Upper lobe of left lung (tissue), 4 donors: ENCODE results near the gene ANKRD11.

ENCODE experiments used
- EP300 ChIP-seq, 4 donors: sonication (generic); formaldehyde crosslinking; IDR thresholded peaks; one replicate each; pipeline ENCODE4 v1.5.1; 2017; ENCODE audit warnings: antibody characterized with exemption in 4 of 4, control low read depth in 2 of 4
- POLR2A ChIP-seq, 4 donors: fragments of 450-650 bp; IDR thresholded peaks; one replicate each; pipeline ENCODE4 v1.5.1; 2016 to 2017; ENCODE audit warnings: antibody characterized with exemption in 4 of 4, mild to moderate bottlenecking in 2 of 4
- POLR2AphosphoS5 ChIP-seq, 2 donors: sonication (generic); formaldehyde crosslinking; IDR thresholded peaks; one replicate each; pipeline ENCODE4 v1.5.1; 2017; ENCODE audit warnings: antibody characterized with exemption in 2 of 2
- TF ChIP-seq, protein P1 (sequence below), 6 experiments: fragments of 450-650 bp in 4 of 6; fragments of 200-600 bp in 2 of 6; sonication (generic) in 2 of 6; IDR thresholded peaks; one replicate each; pipeline ENCODE4 v1.5.1; 2016 to 2019; ENCODE audit warnings: antibody characterized with exemption in 6 of 6

DNA sequence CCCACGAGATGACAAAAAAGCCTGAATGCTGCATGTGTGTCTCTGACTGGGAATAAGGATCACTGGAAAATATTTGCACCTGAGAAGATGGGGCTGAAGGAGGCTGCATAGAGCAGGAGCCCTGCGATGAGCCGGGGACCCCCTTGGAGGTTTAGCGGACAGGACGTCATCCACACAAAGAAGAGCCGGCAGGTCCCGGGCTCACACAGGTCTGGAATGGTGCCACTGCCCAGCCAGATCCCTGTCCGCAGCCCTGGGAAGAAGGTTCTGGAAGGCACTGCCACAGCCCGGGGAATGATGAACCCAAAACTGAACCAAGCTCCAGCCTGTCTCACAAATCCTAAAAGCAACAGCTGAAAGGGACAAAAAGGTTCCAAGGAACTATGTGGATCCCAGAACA is 101.8 kb downstream of the ANKRD11 start:
- TF ChIP-seq, protein P1, sequence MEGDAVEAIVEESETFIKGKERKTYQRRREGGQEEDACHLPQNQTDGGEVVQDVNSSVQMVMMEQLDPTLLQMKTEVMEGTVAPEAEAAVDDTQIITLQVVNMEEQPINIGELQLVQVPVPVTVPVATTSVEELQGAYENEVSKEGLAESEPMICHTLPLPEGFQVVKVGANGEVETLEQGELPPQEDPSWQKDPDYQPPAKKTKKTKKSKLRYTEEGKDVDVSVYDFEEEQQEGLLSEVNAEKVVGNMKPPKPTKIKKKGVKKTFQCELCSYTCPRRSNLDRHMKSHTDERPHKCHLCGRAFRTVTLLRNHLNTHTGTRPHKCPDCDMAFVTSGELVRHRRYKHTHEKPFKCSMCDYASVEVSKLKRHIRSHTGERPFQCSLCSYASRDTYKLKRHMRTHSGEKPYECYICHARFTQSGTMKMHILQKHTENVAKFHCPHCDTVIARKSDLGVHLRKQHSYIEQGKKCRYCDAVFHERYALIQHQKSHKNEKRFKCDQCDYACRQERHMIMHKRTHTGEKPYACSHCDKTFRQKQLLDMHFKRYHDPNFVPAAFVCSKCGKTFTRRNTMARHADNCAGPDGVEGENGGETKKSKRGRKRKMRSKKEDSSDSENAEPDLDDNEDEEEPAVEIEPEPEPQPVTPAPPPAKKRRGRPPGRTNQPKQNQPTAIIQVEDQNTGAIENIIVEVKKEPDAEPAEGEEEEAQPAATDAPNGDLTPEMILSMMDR (IDR thresholded peaks at IDR 0.05) = no peak
- TF ChIP-seq POLR2A (IDR thresholded peaks at IDR 0.05) (no peak), POLR2AphosphoS5 (IDR thresholded peaks at IDR 0.05) (no peak), EP300 (IDR thresholded peaks at IDR 0.05) (no peak)
